Measurements from ENCODE around the gene SKOR1.

SKOR1 gene

DNA sequence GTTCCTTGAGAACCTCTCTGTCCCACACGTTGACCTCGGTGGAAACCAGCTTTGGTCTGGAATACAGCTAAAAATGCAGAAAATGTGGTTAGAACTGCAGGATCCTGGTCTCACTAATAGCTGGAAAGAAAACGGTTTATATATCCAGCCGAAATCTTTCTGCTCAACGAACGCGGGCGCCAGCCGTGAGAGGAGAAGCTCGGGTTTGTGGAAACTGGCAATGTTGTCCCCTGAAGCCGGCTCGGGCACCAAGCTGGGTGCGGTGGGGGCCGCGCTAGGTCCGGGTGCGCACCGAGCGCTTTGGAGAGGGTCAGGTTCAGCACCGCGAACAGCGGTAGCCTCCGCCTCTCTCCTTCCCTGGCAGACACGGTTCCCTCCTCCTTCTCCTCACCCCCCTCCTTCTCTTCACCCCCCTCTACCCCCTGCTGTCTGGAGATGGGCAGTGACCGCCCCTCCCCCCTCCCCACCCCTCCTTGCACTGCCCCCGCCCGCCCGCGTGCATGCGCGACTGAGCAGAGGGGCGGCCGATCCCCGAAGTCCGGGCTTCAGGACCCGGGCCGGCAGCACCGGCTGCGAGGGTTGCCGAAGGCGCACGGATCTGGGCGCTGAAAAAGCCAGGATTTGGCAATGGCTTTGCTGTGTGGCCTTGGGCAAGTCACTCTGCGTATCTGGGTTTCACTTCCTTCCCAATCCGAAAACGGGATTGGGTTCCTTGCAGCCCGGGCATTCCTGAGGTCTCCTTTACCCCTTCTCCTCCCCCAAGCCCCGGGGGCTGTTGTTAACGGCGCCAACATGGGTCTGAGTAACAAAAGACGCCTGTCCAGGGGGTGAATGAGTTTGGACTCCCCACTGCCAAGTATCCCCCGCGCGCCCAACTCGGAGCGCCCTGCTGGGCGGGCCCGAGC is at the start of gene SKOR1:
Gene SKOR1, plus strand, starts transcription at position 534 of the 905 bp plus-strand sequence. Its CDS starts 94 bp downstream, at position 628.
- no peak for DNase-seq

DNA sequence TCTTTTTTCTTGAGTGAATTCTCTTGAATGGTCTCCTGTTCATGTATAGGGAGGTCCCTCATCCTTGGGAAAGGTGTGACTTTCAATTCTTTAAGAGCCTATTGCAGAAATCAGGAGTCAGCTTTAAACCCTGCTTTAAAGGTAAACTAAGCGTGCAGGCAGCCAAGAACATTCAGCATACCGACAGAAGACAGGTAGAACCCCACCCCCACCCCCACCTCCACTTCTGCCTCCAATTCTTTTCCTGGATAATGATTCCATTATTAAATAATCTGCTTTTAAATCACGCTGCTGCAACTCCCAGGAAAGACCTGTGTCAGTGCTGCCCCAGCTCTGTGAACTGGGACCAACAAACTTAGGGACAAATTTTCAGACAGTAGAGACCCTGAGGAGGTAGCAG is 49.3 kb upstream of the SKOR1 start:
- no peak for DNase-seq

DNA sequence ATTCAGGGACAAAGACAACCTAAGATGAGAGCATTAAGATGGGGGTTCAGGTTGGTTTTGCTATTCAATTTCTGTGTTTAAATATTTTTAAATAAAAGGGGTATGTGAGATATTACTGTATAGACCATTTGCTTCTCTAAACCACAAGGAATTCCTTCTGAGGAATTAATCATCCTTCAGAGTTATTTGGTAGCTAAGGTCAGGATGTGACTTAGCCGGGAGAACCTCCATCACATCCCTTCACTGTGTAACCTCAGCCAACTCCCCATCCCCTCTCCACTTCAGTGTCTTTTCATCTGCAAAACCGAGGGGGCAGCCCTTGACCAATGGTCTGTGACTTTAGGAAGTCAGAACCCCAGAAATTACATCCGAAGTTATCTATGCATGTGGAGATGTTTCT is 48.7 kb upstream of the SKOR1 start:
- no peak for DNase-seq

DNA sequence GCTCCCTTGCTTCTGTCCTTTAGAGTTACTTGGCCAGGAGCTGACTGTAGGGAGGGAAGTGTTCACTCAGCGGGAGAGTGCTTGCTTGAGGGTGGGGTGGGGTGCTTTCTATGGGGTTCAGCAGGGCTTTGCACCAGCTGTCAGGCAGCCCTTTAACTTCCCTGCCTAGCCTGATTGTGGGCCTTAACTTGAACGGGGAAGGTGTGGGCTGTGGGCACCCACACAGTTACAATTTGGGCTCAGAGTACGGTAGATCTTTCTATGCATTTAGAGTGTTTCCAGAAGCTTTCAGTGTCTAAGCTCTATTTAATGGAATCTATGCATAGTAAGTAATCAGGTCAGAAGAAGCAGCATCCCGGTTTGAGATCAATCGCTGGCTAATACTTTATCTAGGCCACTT is 48.2 kb upstream of the SKOR1 start:
- no peak for DNase-seq

DNA sequence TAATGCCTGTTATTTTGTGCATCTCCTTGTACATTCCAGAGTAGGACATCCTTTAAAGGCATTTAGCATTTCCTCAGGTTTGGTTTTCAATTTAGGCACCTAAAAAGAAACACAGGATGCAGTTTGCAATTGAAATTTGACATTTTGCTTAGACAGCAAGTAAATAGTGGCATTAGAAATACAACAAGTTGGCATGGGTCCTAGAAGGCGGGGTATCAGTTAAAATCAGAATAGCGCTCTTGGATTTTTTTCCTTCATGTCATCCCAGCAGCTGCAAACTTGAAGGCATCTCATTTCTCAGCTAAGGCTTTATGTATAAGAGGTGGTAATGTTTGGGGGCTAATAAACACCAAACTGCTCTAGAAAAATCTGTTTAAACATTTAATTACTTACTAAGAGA is 47.5 kb upstream of the SKOR1 start:
- DNase-seq, result no peak

DNA sequence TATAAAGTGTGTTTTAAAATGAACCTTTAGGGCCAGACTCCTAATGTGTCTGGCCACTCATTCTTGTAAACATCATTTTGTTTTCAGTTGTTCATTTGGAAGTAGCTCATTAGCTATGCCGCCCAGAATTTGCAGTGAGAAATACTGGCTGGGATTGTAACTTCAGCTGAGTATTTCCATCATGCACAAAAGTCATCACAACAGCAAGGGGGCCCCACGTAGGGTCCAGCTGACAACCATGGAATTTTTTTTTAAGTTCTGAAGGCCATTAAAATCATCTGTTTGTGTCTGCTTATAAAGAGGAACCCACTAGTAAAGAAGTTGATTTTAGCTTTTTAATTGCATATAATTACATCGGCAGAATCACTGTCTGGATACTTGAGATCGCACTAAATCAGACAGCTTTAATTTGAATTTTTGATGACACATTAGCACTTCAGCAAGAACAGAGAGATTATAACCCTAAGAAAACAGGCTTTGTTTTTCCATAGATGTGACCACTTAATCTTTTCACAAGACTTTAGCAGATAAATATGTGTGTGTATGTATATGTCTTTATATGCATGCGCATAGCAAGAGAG is 46.3 kb upstream of the SKOR1 start:
- DNase-seq, result no peak

GRCh38 chr15:67779549-67780111 is 45.7 kb upstream of the SKOR1 start:
- DNase-seq, result no peak

DNA sequence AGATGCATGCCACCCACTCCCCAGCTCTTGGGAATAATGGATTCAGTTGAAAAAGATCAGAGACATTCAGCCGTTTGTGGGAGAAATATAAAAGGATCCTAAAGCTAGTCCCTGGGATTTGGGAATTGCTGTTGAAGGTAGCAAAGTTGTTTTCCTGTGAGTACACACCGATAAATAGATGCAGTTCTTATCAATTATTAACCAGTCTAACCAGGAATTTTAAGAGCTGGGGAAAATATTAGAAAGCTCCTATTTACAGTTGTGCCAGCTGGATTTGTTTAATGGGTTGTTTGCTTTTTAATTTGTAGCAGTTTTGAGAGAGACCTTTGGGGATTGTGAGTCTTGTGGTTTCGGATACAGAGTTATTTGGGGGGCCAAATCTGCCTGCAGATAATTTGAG is 44.2 kb upstream of the SKOR1 start:
- no peak for DNase-seq

DNA sequence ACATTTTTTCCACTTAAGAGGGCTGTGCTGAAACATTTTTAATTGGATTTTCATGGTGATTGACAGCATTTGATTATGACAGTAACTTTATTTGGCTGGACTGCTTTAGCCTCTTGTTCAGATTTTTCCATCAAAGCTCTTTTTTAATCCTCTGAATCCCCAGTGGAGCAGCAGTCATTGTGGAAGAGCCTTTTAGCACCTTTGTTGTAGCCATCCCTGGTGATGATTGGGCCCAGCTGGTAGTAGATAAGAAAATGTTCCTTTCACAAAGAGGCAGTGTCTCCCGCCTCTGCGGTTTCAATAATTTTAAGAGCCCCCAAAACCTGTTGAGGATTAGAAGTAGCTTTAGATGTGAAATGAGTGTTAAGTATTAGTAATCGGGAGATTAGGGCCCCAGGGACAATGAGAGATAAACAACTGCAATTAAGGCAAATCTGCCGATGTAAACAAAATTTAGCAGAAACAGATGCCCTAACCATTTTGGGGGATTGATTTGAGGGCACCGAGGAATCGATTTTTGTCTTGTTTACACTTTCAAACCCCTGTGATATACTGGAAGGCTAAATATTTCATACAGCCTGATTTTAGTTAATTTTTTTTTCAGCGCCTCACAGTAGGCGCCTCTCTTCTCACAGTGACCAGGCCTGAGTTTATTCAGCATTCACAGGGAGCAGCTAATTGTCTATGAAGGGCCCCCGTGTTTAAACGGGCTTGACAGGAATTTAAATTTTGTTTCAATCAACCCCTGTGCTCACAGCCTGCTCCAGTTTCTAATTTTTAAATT is 43.2 kb upstream of the SKOR1 start:
- DNase-seq, result no peak

GRCh38 chr15:67782691-67782991 is 42.7 kb upstream of the SKOR1 start:
- DNase-seq, result no peak

GRCh38 chr15:67783303-67783702 is 42.0 kb upstream of the SKOR1 start:
- DNase-seq, result peak; percentile 66

DNA sequence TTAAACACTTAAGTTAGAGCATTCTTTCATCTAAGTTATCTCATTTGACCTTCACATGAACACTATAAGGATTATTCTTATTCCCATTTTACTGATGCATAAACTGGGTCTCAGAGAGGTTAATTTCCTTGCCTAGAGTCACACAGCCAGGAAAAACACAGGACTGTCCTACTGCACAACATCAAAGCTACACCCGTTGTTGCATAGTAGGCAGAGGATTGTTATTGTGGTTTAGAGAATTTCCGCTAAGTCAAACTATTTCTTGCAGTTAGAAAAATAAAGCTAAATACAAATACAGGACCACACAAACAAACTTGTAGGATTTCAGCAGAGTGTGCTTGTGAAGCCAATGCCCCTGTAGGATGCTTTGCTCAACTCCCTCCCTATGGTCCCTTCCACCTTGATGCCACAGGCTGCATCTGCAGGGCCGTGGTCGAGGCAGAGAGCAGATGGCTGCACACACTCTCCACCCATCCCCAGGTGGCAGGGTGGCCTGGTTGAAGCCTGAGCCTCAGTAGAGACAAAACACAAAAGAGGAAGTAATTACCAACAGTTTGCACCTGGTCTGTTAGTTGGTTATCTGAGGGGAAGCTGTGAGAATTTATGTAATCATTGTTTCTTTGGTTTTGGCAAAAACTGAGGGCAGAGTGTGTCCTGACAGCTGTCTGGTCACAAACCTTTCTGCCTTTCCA is 41.1 kb upstream of the SKOR1 start:
- DNase-seq, result peak; percentile 11

DNA sequence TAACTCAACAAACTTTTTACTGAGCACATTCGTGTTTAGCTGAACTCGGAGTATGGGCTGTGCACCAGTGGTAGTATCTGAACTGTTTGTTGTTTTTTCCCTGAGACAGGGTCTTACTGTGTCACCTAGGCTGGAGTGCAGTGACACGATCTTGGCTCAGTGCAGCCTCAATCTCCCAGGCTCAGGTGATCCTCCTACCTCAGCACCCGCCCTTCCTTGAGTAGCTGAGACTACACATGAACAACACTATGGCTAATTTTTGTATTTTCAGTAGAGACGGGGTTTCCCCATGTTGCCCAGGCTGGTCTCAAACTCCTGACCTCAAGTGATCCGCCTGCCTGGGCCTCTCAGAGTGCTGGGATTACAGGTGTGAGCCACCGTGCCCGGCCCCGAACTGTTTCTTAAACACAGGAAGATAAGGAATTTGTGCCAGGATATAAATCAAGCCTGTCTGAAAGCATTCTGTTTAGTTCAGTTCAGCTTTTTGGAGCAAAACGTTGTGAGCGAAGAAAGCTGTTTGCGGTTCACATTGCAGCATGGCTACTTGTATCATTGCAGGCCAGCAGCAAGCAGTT is 40.4 kb upstream of the SKOR1 start:
- DNase-seq, result no peak

DNA sequence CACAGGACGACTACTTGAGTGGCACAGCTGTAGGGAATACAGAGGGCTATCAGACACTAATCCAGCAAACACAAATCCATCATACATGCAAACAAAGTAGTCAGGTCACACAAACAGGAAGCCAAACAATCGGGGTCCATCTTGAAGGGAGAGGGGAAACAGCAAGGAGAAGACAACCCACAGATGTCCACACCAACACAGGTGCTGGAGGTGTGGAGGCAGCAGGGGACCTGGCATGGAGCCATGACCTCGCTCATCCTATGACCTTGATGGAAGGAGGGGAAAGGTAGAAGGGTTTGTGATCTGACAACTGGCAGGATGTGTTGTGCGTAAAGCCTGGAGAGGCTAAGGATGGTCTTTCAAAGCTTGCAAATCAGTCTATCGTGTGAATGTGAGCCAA is 39.9 kb upstream of the SKOR1 start:
- DNase-seq, result no peak

DNA sequence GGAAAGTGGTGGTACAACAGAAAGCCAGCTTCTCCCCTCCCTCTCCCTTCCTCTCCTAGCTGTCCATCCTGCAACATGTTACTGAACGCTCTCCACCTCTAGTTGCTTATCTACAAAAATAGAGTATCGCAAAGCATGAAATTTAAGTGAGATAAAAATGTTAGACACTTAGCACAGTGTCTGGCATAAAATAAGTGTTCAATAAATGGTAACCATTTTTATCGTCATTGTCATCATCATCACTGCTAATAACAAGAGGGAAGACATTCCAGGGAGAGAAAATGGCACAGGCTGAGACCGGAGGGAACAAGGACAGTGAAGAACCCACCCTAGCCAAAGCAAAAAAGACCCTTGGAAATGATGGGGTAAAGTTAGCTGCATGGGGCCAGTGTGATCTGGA is 38.7 kb upstream of the SKOR1 start:
- no peak for DNase-seq

DNA sequence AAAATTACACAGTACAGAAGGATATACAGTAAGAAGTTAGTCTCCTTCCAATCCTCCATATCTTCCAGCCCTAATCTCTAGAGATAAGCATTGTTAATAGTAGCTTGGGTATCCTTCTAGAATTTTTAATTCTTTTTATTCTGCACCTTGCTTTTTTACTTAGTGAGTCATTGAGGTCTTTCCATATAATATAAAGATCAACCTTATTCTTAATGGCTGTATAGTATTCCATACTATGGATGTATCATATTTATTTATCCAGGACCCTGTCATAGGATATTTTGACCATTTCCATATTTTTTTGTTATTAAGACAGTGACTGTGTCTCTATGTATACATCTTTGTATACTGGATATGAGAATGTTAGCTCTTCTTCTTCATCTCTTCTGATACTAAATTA is 36.3 kb upstream of the SKOR1 start:
- DNase-seq, result no peak

- no peak for DNase-seq
Measured at GRCh38 chr15:67790610-67791319, 34.5 kb upstream of the SKOR1 start.

GRCh38 chr15:67792250-67792942 is 32.9 kb upstream of the SKOR1 start:
- no peak for DNase-seq

- DNase-seq, result no peak
Measured at GRCh38 chr15:67794832-67795574, 30.3 kb upstream of the SKOR1 start.

Data from CD4-positive, alpha-beta T cell treated with Interleukin-10 for 1 hour (primary cell).